ENCODE data around the gene LGALS9B.
"Not testable (repeated sequence)": the region's sequence is repeated elsewhere in the genome, so short reads cannot be mapped to it uniquely, and the experiment has no call there.

- TF ChIP-seq CTCF (IDR thresholded peaks at IDR 0.05); POLR2A (IDR thresholded peaks at IDR 0.05); EP300 (IDR thresholded peaks at IDR 0.05; ENCODE audit: low read depth); POLR2AphosphoS5 (IDR thresholded peaks at IDR 0.05): not testable (repeated sequence)
Observed at GRCh38 chr17:20401306-20402022, 65.9 kb downstream of the LGALS9B start.
